ENCODE measurements around the gene HAS3. TPM values are rescaled to one million over a fixed set of nuclear protein-coding genes. Genes with fewer than 3 reads are reported as not detected.
A peak's percentile ranks its signal among the peaks of the same experiment; 100 is the strongest.

HAS3 gene
- total and polyA plus RNA-seq, 9 donors, result 0.58 to 6.6 (median 2.1) TPM

DNA sequence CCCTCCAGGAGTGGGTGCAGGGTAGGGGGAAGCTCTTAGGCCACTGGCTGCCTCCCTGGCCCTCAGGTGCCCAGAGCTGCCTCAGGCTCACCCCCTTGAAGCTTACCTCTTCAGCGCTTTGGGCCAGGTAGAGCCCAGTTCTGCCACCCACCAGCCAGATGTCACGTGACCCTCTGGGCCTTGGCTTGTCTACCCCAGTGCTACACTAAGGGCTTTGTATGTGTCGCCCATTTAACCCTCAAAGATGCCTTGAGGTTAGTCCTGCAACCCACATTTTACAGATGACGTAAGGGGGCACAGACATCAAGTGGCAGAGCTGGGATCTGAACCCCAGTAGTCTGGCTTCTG, 3.4 kb downstream of the HAS3 start:
- Histone ChIP-seq H3K4me1 (ENCODE audit: control insufficient read depth, insufficient read depth, low read length) (peaks cover 23% of the 10 kb centered on the region), H3K27me3 (ENCODE audit: control insufficient read depth, insufficient read depth, low read length) (peaks cover 54% of the 10 kb centered on the region)
- 88% methylated on average over 4 of the region's 4 CpGs for WGBS (ENCODE audit: insufficient coverage)

DNA sequence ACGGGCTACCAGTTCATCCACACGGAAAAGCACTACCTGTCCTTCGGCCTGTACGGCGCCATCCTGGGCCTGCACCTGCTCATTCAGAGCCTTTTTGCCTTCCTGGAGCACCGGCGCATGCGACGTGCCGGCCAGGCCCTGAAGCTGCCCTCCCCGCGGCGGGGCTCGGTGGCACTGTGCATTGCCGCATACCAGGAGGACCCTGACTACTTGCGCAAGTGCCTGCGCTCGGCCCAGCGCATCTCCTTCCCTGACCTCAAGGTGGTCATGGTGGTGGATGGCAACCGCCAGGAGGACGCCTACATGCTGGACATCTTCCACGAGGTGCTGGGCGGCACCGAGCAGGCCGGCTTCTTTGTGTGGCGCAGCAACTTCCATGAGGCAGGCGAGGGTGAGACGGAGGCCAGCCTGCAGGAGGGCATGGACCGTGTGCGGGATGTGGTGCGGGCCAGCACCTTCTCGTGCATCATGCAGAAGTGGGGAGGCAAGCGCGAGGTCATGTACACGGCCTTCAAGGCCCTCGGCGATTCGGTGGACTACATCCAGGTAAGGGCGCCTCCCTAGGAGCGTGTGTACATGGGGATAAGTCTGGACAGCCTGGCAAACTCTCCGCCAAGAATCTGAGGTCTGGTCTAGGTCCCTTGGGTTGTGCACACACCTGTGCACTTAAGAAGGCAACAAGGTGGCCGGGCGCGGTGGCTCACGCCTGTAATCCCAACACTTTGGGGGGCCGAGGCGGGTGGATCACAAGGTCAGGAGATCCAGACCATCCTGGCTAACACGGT, 4.2 kb downstream of the HAS3 start:
- Histone ChIP-seq H3K4me1 (ENCODE audit: control insufficient read depth, insufficient read depth, low read length) (peaks cover 23% of the 10 kb centered on the region), H3K27ac (ENCODE audit: low read length) (no peak overlapping the region), H3K4me3 (ENCODE audit: low read length) (no peak overlapping the region), H3K36me3 (ENCODE audit: control insufficient read depth, insufficient read depth, low read length) (peaks cover 26% of the 10 kb centered on the region), H3K9me3 (replicated peaks; ENCODE audit: control insufficient read depth, low read depth, low read length) (no peaks in the 10 kb centered on the region), H3K27me3 (ENCODE audit: control insufficient read depth, insufficient read depth, low read length) (peaks cover 47% of the 10 kb centered on the region)
- no peak for DNase-seq
- 93% methylated on average over 37 of the region's 48 CpGs for WGBS (ENCODE audit: insufficient coverage)

More for the DNA sequence above, 3.4 kb downstream of the HAS3 start:
- Histone ChIP-seq H3K27ac (ENCODE audit: low read length) (no peak overlapping the region), H3K36me3 (ENCODE audit: control insufficient read depth, insufficient read depth, low read length) (peaks cover 19% of the 10 kb centered on the region), H3K9me3 (replicated peaks; ENCODE audit: control insufficient read depth, low read depth, low read length) (no peaks in the 10 kb centered on the region), H3K4me3 (ENCODE audit: low read length) (no peak overlapping the region)
- DNase-seq, result no peak

DNA sequence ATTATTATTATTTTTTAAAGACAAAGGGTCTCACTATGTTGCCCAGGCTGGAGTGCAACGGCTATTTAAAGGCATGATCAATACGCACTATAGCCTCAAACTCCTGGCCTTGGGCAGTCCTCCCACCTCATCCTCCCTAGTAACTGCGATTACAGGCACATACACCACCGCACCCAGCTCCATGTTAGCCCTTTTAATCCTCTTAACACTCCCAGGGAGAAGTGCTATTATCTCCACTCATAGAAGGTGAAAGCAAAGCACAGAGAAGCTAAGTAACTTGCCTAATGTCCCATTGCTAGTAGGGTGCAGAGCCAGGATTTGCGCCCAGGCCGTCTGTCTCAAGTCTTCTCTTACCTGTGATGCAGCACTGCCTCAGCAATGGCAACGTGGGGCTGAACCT, 5.0 kb downstream of the HAS3 start:
- 91% methylated on average over 4 of the region's 7 CpGs for WGBS (ENCODE audit: insufficient coverage)
- H3K27ac ChIP-seq (ENCODE audit: low read length), result no peak overlapping the region
- H3K9me3 ChIP-seq (replicated peaks; ENCODE audit: control insufficient read depth, low read depth, low read length), result no peaks in the 10 kb centered on the region
- H3K4me3 ChIP-seq (ENCODE audit: low read length), result no peak overlapping the region
- H3K4me1 ChIP-seq (ENCODE audit: control insufficient read depth, insufficient read depth, low read length), result peaks cover 23% of the 10 kb centered on the region
- no peak for DNase-seq
- peaks cover 32% of the 10 kb centered on the region for H3K36me3 ChIP-seq (ENCODE audit: control insufficient read depth, insufficient read depth, low read length)
- peaks cover 40% of the 10 kb centered on the region for H3K27me3 ChIP-seq (ENCODE audit: control insufficient read depth, insufficient read depth, low read length)

DNA sequence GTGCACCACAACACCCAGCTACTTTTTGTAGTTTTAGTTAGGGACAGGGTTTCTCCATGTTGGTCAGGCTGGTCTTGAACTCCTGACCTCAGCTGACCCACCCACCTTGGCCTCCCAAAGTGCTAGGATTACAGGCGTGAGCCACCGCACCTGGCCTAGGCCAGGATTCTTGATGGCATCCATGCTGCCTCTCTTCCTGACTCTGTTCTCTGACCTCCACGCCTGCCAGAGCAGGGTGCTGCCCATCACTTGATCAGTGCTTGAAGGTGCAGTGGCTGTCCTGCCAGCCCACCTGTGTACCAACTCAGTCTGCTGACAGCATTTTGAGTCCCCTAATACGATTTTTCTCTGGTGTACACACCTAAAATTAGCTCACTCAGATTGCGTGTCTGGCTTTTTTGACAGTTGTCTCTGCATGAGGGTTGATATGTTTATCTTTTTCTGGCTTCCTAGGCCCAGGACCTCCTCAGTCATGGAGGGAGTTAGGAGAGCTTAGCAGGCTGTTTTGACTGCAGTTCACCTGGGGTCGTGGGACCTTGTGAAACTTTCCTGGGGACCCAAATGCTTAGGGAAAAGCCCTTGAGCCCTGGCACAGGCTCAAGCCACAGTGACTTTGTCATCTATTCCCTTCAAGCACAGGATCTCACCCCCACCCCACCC, 5.9 kb downstream of the HAS3 start:
- H3K9me3 ChIP-seq (replicated peaks; ENCODE audit: control insufficient read depth, low read depth, low read length), result no peaks in the 10 kb centered on the region
- peaks cover 34% of the 10 kb centered on the region for H3K27me3 ChIP-seq (ENCODE audit: control insufficient read depth, insufficient read depth, low read length)
- peaks cover 42% of the 10 kb centered on the region for H3K36me3 ChIP-seq (ENCODE audit: control insufficient read depth, insufficient read depth, low read length)
- no peak for DNase-seq
- peaks cover 18% of the 10 kb centered on the region for H3K4me1 ChIP-seq (ENCODE audit: control insufficient read depth, insufficient read depth, low read length)
- no peak overlapping the region for H3K4me3 ChIP-seq (ENCODE audit: low read length)
- 85% methylated on average over 4 of the region's 6 CpGs for WGBS (ENCODE audit: insufficient coverage)
- no peak overlapping the region for H3K27ac ChIP-seq (ENCODE audit: low read length)

DNA sequence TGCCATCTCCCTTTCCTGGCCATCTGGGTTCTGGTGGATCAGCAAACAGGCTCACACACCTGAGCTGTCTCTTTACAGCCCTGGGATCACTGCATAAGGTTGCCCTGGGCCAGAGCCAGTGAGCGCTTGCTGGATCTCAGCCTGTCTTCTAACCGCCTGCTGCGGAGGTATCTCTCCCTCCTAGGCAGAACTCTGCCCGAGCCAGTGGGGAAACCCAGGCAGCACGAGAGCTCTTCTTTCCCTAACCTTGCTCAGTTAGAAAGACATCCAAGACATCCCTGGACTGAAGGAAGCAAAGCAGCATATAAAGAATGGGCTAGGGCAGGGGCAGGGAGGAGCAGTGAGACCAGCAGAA, 6.4 kb downstream of the HAS3 start:
- Histone ChIP-seq H3K36me3 (ENCODE audit: control insufficient read depth, insufficient read depth, low read length) (peaks cover 47% of the 10 kb centered on the region), H3K4me1 (ENCODE audit: control insufficient read depth, insufficient read depth, low read length) (peaks cover 17% of the 10 kb centered on the region)

DNA sequence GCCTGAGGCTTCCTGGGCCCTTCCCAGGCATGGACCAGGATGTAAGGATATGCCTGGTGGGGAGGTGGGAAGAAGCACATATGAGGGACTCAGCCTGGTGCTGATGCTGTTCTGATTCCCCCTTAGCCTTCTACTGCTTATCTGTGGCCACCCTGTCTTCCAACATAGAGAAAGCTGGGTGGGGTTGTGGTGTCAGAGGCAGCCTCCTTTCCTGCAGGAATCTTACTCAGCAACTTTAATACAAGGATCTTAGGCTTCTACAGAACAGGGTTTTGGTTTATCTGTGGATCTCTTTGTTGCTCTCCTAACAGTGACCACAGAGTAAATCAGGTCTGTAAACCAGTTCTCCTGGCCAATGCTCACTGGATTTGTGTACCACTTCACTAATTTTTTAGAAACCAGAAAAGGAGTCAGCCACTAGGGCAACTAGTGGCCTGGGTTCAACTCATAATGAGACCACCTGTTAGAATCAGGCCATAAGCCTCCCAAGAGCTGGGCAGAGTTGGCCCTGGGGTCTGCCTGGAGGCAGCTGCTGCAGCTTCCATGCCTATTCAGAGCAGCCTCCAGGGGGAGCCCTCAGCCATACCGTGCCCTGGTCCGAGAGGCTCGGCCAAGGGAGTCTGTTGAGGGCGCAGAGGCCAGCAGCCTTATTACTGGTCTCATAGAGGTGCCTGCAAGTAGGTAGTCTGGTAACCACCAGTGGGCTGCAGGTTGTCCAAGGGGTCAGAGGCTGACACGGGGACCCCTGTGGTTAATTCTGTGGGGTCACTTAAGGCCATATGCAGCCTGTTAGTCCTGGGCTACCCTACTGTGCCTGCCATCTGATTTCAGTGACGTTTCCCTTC, 7.1 kb downstream of the HAS3 start:
- H3K4me1 ChIP-seq (ENCODE audit: control insufficient read depth, insufficient read depth, low read length), result peaks cover 16% of the 10 kb centered on the region
- peaks cover 51% of the 10 kb centered on the region for H3K36me3 ChIP-seq (ENCODE audit: control insufficient read depth, insufficient read depth, low read length)
- peak; percentile 32 for DNase-seq
- peaks cover 23% of the 10 kb centered on the region for H3K27me3 ChIP-seq (ENCODE audit: control insufficient read depth, insufficient read depth, low read length)
- WGBS (ENCODE audit: insufficient coverage), result 43% methylated on average over 6 of the region's 6 CpGs
- H3K9me3 ChIP-seq (replicated peaks; ENCODE audit: control insufficient read depth, low read depth, low read length), result no peaks in the 10 kb centered on the region
- H3K4me3 ChIP-seq (ENCODE audit: low read length), result no peak overlapping the region
- no peak overlapping the region for H3K27ac ChIP-seq (ENCODE audit: low read length)

More for the DNA sequence above, 6.4 kb downstream of the HAS3 start:
- Histone ChIP-seq H3K4me3 (ENCODE audit: low read length) (no peak overlapping the region), H3K27me3 (ENCODE audit: control insufficient read depth, insufficient read depth, low read length) (peaks cover 29% of the 10 kb centered on the region), H3K9me3 (replicated peaks; ENCODE audit: control insufficient read depth, low read depth, low read length) (no peaks in the 10 kb centered on the region), H3K27ac (ENCODE audit: low read length) (no peak overlapping the region)
- DNase-seq, result no peak
- 93% methylated on average over 3 of the region's 5 CpGs for WGBS (ENCODE audit: insufficient coverage)

DNA sequence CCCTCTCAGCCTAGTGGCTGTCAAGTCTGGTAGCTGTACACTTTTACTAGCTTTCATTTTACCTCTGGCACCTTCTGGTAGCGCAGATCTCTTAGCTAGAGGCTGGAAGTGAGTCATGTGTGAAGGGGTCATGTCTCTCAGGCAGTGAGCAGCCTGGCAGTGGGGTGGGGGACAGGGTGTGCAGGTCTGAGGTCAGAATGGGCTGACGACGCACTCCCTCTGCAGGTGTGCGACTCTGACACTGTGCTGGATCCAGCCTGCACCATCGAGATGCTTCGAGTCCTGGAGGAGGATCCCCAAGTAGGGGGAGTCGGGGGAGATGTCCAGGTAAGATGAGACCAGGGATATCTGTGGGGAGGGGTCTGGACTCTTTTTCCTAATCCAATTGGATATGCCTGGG, 7.8 kb downstream of the HAS3 start:
- Histone ChIP-seq H3K36me3 (ENCODE audit: control insufficient read depth, insufficient read depth, low read length) (peaks cover 58% of the 10 kb centered on the region), H3K9me3 (replicated peaks; ENCODE audit: control insufficient read depth, low read depth, low read length) (no peaks in the 10 kb centered on the region), H3K4me3 (ENCODE audit: low read length) (no peak overlapping the region), H3K27me3 (ENCODE audit: control insufficient read depth, insufficient read depth, low read length) (peaks cover 16% of the 10 kb centered on the region), H3K27ac (ENCODE audit: low read length) (no peak overlapping the region), H3K4me1 (ENCODE audit: control insufficient read depth, insufficient read depth, low read length) (peaks cover 9% of the 10 kb centered on the region)
- DNase-seq, result no peak
- 91% methylated on average over 5 of the region's 7 CpGs for WGBS (ENCODE audit: insufficient coverage)

DNA sequence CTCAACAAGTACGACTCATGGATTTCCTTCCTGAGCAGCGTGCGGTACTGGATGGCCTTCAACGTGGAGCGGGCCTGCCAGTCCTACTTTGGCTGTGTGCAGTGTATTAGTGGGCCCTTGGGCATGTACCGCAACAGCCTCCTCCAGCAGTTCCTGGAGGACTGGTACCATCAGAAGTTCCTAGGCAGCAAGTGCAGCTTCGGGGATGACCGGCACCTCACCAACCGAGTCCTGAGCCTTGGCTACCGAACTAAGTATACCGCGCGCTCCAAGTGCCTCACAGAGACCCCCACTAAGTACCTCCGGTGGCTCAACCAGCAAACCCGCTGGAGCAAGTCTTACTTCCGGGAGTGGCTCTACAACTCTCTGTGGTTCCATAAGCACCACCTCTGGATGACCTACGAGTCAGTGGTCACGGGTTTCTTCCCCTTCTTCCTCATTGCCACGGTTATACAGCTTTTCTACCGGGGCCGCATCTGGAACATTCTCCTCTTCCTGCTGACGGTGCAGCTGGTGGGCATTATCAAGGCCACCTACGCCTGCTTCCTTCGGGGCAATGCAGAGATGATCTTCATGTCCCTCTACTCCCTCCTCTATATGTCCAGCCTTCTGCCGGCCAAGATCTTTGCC, 9.0 kb downstream of the HAS3 start:
- H3K9me3 ChIP-seq (replicated peaks; ENCODE audit: control insufficient read depth, low read depth, low read length), result no peaks in the 10 kb centered on the region
- no peak overlapping the region for H3K27ac ChIP-seq (ENCODE audit: low read length)
- peaks cover 3% of the 10 kb centered on the region for H3K27me3 ChIP-seq (ENCODE audit: control insufficient read depth, insufficient read depth, low read length)
- DNase-seq, result no peak
- H3K4me1 ChIP-seq (ENCODE audit: control insufficient read depth, insufficient read depth, low read length), result peaks cover 7% of the 10 kb centered on the region
- no peak overlapping the region for H3K4me3 ChIP-seq (ENCODE audit: low read length)
- 95% methylated on average over 25 of the region's 25 CpGs for WGBS (ENCODE audit: insufficient coverage)
- peaks cover 66% of the 10 kb centered on the region for H3K36me3 ChIP-seq (ENCODE audit: control insufficient read depth, insufficient read depth, low read length)

DNA sequence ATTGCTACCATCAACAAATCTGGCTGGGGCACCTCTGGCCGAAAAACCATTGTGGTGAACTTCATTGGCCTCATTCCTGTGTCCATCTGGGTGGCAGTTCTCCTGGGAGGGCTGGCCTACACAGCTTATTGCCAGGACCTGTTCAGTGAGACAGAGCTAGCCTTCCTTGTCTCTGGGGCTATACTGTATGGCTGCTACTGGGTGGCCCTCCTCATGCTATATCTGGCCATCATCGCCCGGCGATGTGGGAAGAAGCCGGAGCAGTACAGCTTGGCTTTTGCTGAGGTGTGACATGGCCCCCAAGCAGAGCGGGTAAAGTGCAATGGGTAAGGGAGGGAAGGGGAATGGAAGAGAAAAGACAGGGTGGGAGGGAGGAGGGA, 9.5 kb downstream of the HAS3 start:
- peaks cover 7% of the 10 kb centered on the region for H3K4me1 ChIP-seq (ENCODE audit: control insufficient read depth, insufficient read depth, low read length)
- DNase-seq, result no peak
- H3K27ac ChIP-seq (ENCODE audit: low read length), result no peak overlapping the region
- no peaks in the 10 kb centered on the region for H3K9me3 ChIP-seq (replicated peaks; ENCODE audit: control insufficient read depth, low read depth, low read length)
- no peaks in the 10 kb centered on the region for H3K27me3 ChIP-seq (ENCODE audit: control insufficient read depth, insufficient read depth, low read length)
- 97% methylated on average over 6 of the region's 6 CpGs for WGBS (ENCODE audit: insufficient coverage)
- H3K36me3 ChIP-seq (ENCODE audit: control insufficient read depth, insufficient read depth, low read length), result peaks cover 66% of the 10 kb centered on the region
- H3K4me3 ChIP-seq (ENCODE audit: low read length), result no peak overlapping the region

DNA sequence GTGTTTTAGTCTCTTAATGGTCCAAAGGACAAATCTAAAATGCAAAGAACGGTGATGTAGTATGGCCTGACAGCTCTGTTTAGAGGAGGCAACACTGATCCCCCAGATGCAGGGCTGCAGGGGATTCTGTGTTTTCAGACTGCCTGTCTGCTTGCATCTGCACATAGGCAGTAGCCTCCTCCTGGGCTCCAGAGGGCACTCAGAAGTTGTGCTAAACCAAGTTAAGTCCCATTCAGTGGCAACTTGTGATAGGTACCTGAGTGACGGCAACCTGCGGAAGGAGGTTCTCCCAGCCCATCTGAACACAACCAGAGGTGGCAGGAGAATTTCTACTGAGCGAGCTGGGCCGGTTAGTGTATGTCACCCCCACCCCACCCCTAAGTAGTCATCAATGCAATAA, 9.9 kb downstream of the HAS3 start:
- H3K4me1 ChIP-seq (ENCODE audit: control insufficient read depth, insufficient read depth, low read length), result peaks cover 7% of the 10 kb centered on the region
- no peak overlapping the region for H3K27ac ChIP-seq (ENCODE audit: low read length)
- H3K27me3 ChIP-seq (ENCODE audit: control insufficient read depth, insufficient read depth, low read length), result no peaks in the 10 kb centered on the region
- no peak for DNase-seq
- H3K36me3 ChIP-seq (ENCODE audit: control insufficient read depth, insufficient read depth, low read length), result peaks cover 70% of the 10 kb centered on the region
- no peaks in the 10 kb centered on the region for H3K9me3 ChIP-seq (replicated peaks; ENCODE audit: control insufficient read depth, low read depth, low read length)
- 97% methylated on average over 5 of the region's 5 CpGs for WGBS (ENCODE audit: insufficient coverage)
- no peak overlapping the region for H3K4me3 ChIP-seq (ENCODE audit: low read length)

Measured in muscle of leg (tissue), 11 donors.